ENCODE measurements around the gene KCNC3. TPM values are rescaled to one million over a fixed set of nuclear protein-coding genes. Genes with fewer than 3 reads are reported as not detected.

Gene KCNC3
- total RNA-seq, 1 donor from 2014 or later = 12.8 TPM

DNA sequence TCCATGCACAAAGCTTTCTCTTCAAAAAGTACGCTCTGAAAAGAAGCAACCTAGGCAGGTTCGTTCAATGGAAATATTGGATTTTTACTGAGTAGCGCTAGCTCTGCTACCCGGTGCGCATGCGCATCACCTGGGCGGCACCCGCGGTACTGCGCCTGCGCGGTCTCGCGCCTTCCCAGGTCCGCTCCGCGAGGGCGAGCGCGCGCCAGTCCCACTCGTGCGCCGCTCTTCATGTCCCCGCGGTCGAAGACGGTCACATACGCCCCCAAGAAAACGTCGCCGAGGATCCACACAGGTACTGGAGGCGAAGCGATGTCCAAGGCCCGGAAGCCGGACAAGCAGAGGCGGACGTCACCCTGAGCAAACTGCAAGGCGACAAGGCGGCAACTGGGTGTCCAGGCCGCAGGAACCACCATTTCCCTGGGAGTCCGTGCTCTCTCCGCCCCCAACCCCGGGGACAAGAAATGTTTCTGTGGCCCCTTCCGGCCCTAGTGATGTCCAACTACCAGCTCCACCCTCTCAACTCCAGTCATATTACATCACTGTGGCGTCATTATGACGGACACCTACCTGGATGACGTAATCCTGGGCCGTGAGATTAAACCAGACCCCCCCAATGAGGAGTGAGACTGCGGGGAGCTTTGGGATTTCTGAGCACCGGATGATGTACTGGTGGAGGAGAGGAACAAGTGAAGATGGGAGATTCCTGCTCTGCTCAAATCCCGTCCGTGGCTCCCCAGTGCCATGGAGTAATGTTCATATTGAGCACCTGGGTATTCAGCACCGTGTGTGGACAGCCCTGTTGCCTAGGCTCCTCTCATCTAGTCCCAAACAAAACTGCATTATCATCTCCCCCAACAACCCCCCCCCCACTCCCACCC is 4.8 kb upstream of the KCNC3 start:
- TF ChIP-seq, protein P1, sequence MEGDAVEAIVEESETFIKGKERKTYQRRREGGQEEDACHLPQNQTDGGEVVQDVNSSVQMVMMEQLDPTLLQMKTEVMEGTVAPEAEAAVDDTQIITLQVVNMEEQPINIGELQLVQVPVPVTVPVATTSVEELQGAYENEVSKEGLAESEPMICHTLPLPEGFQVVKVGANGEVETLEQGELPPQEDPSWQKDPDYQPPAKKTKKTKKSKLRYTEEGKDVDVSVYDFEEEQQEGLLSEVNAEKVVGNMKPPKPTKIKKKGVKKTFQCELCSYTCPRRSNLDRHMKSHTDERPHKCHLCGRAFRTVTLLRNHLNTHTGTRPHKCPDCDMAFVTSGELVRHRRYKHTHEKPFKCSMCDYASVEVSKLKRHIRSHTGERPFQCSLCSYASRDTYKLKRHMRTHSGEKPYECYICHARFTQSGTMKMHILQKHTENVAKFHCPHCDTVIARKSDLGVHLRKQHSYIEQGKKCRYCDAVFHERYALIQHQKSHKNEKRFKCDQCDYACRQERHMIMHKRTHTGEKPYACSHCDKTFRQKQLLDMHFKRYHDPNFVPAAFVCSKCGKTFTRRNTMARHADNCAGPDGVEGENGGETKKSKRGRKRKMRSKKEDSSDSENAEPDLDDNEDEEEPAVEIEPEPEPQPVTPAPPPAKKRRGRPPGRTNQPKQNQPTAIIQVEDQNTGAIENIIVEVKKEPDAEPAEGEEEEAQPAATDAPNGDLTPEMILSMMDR (IDR thresholded peaks at IDR 0.05) = no peak
- Histone ChIP-seq H3K4me3 (peak overlapping the region; percentile 59), H3K27ac (peak overlapping the region; percentile 83), H3K27me3 (no peaks in the 10 kb centered on the region), H3K36me3 (no peaks in the 10 kb centered on the region), H3K9me3 (no peaks in the 10 kb centered on the region), H3K4me1 (peaks cover 16% of the 10 kb centered on the region)
- intact Hi-C loops (cut with DNase I) = no loop called here
- DNase-seq (peak; percentile 92), ATAC-seq (peak; percentile 10)

GRCh38 chr19:50333235-50333736 is 4.1 kb upstream of the KCNC3 start:
- ATAC-seq = peak; percentile 73
- DNase-seq = peak; percentile 98

DNA sequence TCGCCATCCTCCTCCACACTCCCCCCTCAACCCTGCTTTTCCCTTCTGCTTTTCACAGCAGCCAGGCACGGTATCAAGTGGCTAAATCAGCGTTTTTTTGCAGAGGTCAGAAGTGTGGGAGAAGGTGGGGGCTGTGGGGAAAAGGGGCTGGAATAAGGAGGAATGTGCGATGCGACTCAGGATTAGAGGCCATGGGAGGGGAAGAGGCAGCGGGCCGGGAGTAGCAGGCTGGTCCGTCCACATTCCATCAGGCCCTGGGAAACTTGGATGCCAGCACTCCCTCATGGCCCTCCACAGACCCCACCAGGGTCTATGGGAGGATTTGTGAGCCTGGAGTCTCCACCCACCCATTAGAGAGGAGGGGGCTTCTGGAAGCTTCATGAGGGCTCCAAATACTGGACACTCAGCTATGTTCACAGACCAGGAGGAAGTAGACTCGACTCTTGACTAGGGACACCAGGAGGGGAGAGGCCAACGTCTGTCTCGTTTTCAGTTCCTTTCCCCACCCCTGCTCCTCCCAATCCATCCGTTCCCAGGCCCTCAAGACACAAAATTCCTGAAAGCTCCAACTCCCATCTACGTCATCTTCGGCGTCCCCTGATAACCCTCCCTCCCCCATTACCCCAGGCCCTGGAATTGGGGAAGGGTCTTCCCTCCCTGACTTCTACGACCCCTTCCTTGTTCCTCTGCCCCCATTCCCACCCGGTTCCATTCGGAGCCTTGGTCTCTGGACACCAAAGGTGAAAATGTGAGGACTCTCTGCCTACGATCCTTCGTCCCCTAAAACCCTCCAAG is 3.3 kb upstream of the KCNC3 start:
- DNase-seq (peak; percentile 68), ATAC-seq (no peak)
- TF ChIP-seq, protein P1 (IDR thresholded peaks at IDR 0.05) = no peak
- intact Hi-C loops (cut with DNase I) = no loop called here
- Histone ChIP-seq H3K27ac (peak overlapping the region; percentile 83), H3K4me1 (peaks cover 16% of the 10 kb centered on the region), H3K36me3 (no peaks in the 10 kb centered on the region), H3K4me3 (peak overlapping the region; percentile 59), H3K9me3 (no peaks in the 10 kb centered on the region), H3K27me3 (peaks cover 5% of the 10 kb centered on the region)

More at GRCh38 chr19:50333235-50333736, 4.1 kb upstream of the KCNC3 start:
- Histone ChIP-seq H3K36me3 (no peaks in the 10 kb centered on the region), H3K4me3 (peak overlapping the region; percentile 59), H3K27me3 (no peaks in the 10 kb centered on the region), H3K9me3 (no peaks in the 10 kb centered on the region), H3K4me1 (peaks cover 16% of the 10 kb centered on the region), H3K27ac (peak overlapping the region; percentile 83)
- TF ChIP-seq, protein P1 (IDR thresholded peaks at IDR 0.05) = peak; percentile 8
- intact Hi-C loops (cut with DNase I) = no loop called here

DNA sequence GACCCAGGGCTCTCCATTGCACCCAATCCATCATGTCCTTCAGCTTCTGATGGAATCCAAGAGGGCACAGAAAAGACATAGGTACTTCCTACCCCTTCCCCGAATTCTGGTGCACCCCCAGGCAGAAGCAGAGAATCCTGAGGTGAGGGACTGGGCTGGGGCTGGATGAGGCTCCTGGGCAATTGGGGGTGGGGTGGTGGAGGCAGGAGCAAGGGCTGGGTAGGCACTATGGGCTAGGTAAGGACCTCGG is 2.7 kb upstream of the KCNC3 start:
- H3K9me3 ChIP-seq = no peaks in the 10 kb centered on the region
- intact Hi-C loops (cut with DNase I) = no loop called here
- peaks cover 20% of the 10 kb centered on the region for H3K4me1 ChIP-seq
- H3K36me3 ChIP-seq = no peaks in the 10 kb centered on the region
- peak overlapping the region; percentile 59 for H3K4me3 ChIP-seq
- ATAC-seq = no peak
- peak overlapping the region; percentile 83 for H3K27ac ChIP-seq
- peak; percentile 62 for DNase-seq
- peaks cover 10% of the 10 kb centered on the region for H3K27me3 ChIP-seq
- TF ChIP-seq, protein P1 (IDR thresholded peaks at IDR 0.05) = no peak

DNA sequence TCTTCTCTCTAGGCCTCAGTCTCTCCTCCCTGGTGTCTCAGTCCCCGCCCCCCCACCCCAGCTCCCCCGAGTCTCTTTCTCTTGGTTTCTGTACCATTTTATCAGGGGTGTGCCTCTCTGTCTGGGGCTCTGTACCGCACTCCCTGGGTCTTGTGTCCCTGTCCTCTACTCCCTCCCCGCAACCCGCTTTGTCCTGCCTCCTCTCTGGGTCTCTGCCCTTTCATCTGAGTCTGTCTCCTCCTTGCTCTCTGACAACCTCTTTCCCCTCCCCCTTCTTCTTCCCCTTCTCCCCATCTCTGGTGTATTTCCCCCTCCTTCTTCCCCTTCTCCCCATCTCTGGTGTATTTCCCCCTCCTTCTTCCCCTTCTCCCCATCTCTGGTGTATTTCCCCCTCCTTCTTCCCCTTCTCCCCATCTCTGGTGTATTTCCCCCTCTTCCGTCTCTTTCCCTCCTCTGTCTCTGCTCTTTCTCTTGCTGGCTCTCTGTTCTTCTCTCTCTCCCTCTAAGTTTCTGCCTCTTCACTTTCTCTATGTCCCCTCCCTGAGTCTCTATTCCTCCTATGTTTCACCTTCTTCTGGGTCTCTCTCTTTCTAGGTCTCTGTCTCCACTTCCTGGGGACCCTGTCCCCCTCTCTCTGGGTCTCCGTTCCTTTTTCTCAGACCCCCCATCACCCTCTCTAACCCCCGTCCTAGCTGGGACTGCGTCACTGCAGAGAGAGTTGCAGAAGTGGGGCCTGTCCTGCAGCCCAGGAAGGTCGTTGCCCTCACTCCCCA is 2.2 kb upstream of the KCNC3 start:
- Histone ChIP-seq H3K4me3 (peak overlapping the region; percentile 45), H3K4me1 (peaks cover 23% of the 10 kb centered on the region), H3K27ac (peak overlapping the region; percentile 83), H3K9me3 (no peaks in the 10 kb centered on the region), H3K27me3 (peaks cover 10% of the 10 kb centered on the region), H3K36me3 (no peaks in the 10 kb centered on the region)
- intact Hi-C loops (cut with DNase I) = no loop called here
- no peak for ATAC-seq
- peak; percentile 50 for DNase-seq
- TF ChIP-seq, protein P1 (IDR thresholded peaks at IDR 0.05) = no peak

Data from upper lobe of right lung (tissue), 1 donor.